ENCODE data around the gene PARD3B. TPM values are rescaled to one million over a fixed set of nuclear protein-coding genes. Genes with fewer than 3 reads are reported as not detected.

Gene PARD3B
- total and polyA plus RNA-seq, 2 experiments from 2014 or later = 4.3 to 8.5 TPM

DNA sequence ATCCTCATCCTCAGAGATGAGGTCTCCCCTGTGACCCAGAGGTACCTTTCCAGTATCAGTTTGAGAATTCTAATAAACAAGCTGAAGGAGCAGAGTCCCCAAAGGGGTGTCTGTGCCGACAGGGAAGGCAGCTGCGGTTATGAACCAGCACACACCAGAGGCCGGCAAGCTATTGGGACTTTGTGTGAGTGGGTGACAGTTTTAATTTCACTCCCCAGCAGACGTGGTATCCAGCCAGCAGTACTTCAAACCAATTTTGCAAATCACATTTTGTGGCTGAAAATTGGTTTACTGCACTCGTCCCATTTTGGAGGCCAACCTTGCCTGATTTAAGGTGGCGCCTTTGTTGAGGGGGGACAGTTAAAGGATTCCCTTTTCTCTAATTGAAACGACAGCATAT, 1034.1 kb downstream of the PARD3B start:
- DNase-seq (ENCODE audit: low read depth in 1 of 2, low spot score in 1 of 2) = no peak
- Histone ChIP-seq H3K36me3 (no peaks in the 10 kb centered on the region), H3K9me3 (ENCODE audit: low read depth) (no peaks in the 10 kb centered on the region), H3K4me1 (ENCODE audit: low read depth) (no peaks in the 10 kb centered on the region), H3K27ac (no peak overlapping the region), H3K27me3 (no peaks in the 10 kb centered on the region), H3K4me3 (no peak overlapping the region)
- TF ChIP-seq, protein P1, sequence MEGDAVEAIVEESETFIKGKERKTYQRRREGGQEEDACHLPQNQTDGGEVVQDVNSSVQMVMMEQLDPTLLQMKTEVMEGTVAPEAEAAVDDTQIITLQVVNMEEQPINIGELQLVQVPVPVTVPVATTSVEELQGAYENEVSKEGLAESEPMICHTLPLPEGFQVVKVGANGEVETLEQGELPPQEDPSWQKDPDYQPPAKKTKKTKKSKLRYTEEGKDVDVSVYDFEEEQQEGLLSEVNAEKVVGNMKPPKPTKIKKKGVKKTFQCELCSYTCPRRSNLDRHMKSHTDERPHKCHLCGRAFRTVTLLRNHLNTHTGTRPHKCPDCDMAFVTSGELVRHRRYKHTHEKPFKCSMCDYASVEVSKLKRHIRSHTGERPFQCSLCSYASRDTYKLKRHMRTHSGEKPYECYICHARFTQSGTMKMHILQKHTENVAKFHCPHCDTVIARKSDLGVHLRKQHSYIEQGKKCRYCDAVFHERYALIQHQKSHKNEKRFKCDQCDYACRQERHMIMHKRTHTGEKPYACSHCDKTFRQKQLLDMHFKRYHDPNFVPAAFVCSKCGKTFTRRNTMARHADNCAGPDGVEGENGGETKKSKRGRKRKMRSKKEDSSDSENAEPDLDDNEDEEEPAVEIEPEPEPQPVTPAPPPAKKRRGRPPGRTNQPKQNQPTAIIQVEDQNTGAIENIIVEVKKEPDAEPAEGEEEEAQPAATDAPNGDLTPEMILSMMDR (IDR thresholded peaks at IDR 0.05; ENCODE audit: low read depth, low read length) = no peak

DNA sequence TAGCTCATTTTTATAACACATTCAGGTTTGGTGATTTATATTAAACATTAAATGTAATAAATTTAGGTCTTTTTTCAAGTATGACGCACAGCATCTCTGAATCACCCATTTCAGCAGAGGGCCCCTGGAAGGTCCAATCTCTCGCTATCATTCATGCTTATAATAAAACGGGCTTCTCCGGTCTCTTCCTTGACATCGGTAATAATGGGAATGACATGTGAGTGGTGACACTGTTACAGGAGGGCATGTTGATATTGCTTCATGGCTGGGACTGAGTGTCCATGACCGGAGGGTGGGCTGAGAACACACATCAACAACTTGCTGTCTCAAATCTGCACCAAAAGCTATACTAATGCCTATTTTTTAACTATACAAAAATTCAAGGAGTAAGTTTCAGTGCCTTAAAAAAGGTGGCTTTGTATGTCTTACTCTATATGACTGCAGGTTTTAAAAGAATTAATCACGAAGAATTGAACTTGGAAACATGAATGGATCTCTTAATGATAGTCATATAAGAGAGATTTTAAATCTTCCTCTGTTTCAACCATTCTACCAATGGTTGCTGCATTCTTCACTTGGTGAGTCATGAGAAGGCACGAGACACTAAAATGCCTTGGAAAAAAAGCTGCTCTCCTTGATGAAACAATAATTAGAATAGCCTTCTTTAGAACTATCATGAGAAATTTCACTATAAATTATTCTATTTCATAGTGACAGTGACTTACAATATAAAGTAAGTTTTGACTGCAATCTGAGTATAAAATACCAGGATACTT, 1035.1 kb downstream of the PARD3B start:
- Histone ChIP-seq H3K4me3 (no peak overlapping the region), H3K27me3 (no peaks in the 10 kb centered on the region), H3K9me3 (ENCODE audit: low read depth) (no peaks in the 10 kb centered on the region), H3K27ac (no peak overlapping the region), H3K4me1 (ENCODE audit: low read depth) (no peaks in the 10 kb centered on the region), H3K36me3 (no peaks in the 10 kb centered on the region)
- DNase-seq (ENCODE audit: low read depth in 1 of 2, low spot score in 1 of 2) = peak in 1 of 2 donors; percentile 11
- TF ChIP-seq, protein P1 (IDR thresholded peaks at IDR 0.05; ENCODE audit: low read depth, low read length) = no peak

DNA sequence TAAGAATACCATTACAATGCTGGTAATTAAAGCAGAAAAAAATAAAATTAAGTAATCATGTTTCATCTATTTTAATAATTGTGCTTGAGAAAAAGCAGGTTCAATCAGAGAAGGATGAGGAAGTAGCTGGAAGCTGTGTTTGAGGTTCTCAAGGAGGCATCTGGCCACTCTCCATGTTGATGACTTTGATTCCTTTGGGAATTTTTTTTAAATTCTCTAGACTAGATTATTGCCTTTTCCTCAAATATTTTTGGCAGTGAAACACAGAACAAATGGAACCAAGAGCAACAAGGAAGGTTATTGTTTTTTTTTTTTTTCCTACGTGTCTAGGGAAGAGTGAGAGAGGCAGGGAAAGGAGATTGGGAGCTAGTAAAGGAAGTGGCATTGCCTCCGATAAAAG, 1037.1 kb downstream of the PARD3B start:
- TF ChIP-seq, protein P1 (IDR thresholded peaks at IDR 0.05; ENCODE audit: low read depth, low read length) = no peak
- no peak for DNase-seq (ENCODE audit: low read depth in 1 of 2, low spot score in 1 of 2)
- Histone ChIP-seq H3K4me3 (no peak overlapping the region), H3K4me1 (ENCODE audit: low read depth) (no peaks in the 10 kb centered on the region), H3K27ac (no peak overlapping the region), H3K36me3 (no peaks in the 10 kb centered on the region), H3K9me3 (ENCODE audit: low read depth) (no peaks in the 10 kb centered on the region), H3K27me3 (no peaks in the 10 kb centered on the region)

DNA sequence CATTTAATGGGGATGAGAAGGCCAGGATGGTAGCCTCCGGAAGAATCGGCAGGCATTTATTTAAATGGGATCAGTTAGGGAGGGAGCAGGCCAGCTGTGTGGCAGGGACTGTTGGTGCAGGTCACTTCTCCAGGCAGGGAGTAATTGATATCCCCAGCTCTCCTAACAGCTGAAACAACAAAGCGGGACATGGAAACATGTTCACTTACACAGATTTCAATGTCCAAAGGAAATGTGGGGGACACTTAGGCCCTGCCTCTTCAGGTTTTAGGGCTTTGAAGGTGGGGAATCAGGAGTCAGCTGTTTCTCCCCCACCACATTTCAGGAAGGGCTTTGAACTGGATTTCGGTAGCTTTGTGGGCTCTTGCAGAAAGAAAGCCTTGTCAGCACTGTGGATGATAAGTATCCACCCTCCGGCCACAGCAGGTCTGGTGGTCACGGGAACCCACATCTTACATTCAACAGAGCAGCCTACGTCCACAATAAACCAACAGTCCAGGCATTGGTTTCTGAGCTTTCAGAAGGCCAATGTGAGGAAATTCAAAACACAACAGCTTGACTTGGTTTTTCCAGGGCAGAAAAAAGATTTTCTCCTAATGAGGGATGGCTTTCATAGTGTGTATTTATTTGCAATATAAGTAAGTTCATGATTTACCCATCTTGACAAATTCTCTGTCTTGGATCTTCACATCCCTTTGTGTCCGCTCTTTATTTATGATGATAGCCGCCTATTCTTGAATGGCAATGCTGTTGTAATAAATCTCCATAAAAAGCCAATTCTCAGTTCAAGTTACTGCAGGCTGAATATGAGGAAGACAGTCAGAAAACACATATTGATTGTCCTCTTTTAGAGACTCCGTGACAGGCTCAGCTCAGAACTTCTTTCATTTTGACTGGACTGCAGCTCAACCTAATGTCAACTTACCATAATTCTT, 1040.4 kb downstream of the PARD3B start:
- no peaks in the 10 kb centered on the region for H3K4me1 ChIP-seq (ENCODE audit: low read depth)
- H3K9me3 ChIP-seq (ENCODE audit: low read depth) = no peaks in the 10 kb centered on the region
- no peak overlapping the region for H3K27ac ChIP-seq
- TF ChIP-seq, protein P1 (IDR thresholded peaks at IDR 0.05; ENCODE audit: low read depth, low read length) = no peak
- no peaks in the 10 kb centered on the region for H3K36me3 ChIP-seq
- H3K27me3 ChIP-seq = no peaks in the 10 kb centered on the region
- DNase-seq (ENCODE audit: low read depth in 1 of 2, low spot score in 1 of 2) = no peak
- H3K4me3 ChIP-seq = no peak overlapping the region

DNA sequence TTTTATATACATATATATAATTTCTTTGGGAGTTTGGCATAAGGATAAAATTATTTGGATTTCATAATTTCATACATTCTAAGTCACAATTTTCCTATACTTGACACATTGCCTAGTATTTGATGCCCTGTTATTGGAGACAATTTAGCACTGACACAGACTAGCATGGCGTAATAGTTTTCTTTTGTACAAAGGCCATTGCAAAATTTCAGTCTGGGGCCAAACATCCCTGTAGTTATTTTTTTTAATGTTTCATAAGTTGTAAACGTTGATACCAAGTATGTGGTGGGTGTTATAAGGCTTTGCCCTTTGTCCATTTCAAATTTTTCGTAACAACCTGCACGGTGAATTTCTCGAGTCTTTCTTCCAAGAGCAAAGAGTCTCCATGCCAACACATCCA, 1041.4 kb downstream of the PARD3B start:
- H3K27me3 ChIP-seq = no peaks in the 10 kb centered on the region

More for the DNA sequence above, 1041.4 kb downstream of the PARD3B start:
- Histone ChIP-seq H3K36me3 (no peaks in the 10 kb centered on the region), H3K27ac (no peak overlapping the region), H3K4me1 (ENCODE audit: low read depth) (no peaks in the 10 kb centered on the region), H3K9me3 (ENCODE audit: low read depth) (no peaks in the 10 kb centered on the region), H3K4me3 (no peak overlapping the region)
- DNase-seq (ENCODE audit: low read depth in 1 of 2, low spot score in 1 of 2) = no peak
- TF ChIP-seq, protein P1 (IDR thresholded peaks at IDR 0.05; ENCODE audit: low read depth, low read length) = no peak
